ENCODE data around the gene SLC25A45.

DNA sequence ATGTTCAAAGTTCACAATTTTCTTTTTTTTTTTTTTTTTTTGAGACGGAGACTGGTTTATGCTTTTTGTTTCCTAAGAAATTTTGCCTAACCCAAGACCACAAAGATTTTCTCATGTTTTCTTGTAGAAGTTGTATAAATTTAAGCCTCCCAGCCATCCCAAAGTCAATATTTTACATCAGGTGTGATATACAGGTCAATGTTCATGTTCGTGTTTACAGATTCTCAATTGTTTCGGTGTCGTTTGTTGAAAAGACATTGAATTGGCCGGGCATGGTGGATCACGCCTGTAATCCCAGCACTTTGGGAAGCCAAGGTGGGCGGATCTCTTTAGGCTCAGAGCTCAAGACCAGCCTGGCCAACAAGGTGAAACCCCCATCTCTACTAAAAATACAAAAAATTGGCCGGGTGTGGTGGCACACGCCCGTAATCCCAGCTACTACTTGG lies 19.4 kb upstream of the SLC25A45 start:
- no peak for TF ChIP-seq CTCF (conservative IDR thresholded peaks at IDR 0.05; ENCODE audit: low read length)
- no peak for TF ChIP-seq EZH2phosphoT487 (IDR thresholded peaks at IDR 0.05; ENCODE audit: borderline replicate concordance)
